Gastrocnemius medialis (tissue), 4 donors: ENCODE results near the gene BBS4. TPM values are rescaled to one million over a fixed set of nuclear protein-coding genes. Genes with fewer than 3 reads are reported as not detected.

ENCODE experiments used
- ATAC-seq, 2 donors: fragments of 150-250 bp; one replicate each; pipeline ENCODE4 v1.9.1; 2016
- DNase-seq, 2 donors: peaks; one replicate each; pipeline ENCODE4 v3.0.0-alpha.2; 2019
- H3K27ac ChIP-seq, 4 donors: fragments of 200-600 bp; sonication (generic); 1 replicate in 1 of 4; 2 replicates in 3 of 4; pipeline ENCODE4 v1.5.1; 2016 to 2018; ENCODE audit warnings: mild to moderate bottlenecking in 2 of 4, moderate library complexity in 1 of 4
- H3K27me3 ChIP-seq, 3 donors: fragments of 200-600 bp; sonication (generic) in 2 of 3; 1 replicate in 1 of 3; 2 replicates in 2 of 3; pipeline versions ENCODE4 v1.5.1 to v1.6.0; 2016 to 2019; ENCODE audit warnings: mild to moderate bottlenecking in 1 of 3, moderate library complexity in 1 of 3
- H3K36me3 ChIP-seq, 2 donors: fragments of 200-600 bp; sonication (generic) in 1 of 2; one replicate each; pipeline ENCODE4 v1.5.1; 2017 to 2018
- H3K4me1 ChIP-seq, 2 donors: fragments of 200-600 bp; sonication (generic) in 1 of 2; one replicate each; pipeline ENCODE4 v1.5.1; 2016 to 2017; ENCODE audit warnings: mild to moderate bottlenecking in 2 of 2
- H3K4me3 ChIP-seq, 4 donors: fragments of 200-600 bp; sonication (generic) in 3 of 4; 1 replicate in 1 of 4; 2 replicates in 3 of 4; pipeline ENCODE4 v1.5.1; 2016 to 2019; ENCODE audit warnings: mild to moderate bottlenecking in 2 of 4
- H3K9me3 ChIP-seq, 3 donors: fragments of 200-600 bp; sonication (generic) in 2 of 3; 1 replicate in 1 of 3; 2 replicates in 2 of 3; pipeline ENCODE4 v1.5.1; 2016 to 2019
- CTCF ChIP-seq, 5 experiments: fragments of 450-650 bp in 3 of 5; fragments of 200-600 bp in 2 of 5; sonication (generic) in 2 of 5; IDR thresholded peaks in 4 of 5; conservative IDR thresholded peaks in 1 of 5; 1 replicate in 4 of 5; 2 replicates in 1 of 5; pipeline ENCODE4 v1.5.1; 2016 to 2019; ENCODE audit warnings: antibody characterized with exemption in 5 of 5, mild to moderate bottlenecking in 3 of 5, moderate library complexity in 3 of 5
- POLR2A ChIP-seq, 2 donors: fragments of 450-650 bp; IDR thresholded peaks; one replicate each; pipeline ENCODE4 v1.6.1; 2017; ENCODE audit warnings: antibody characterized with exemption in 2 of 2, mild to moderate bottlenecking in 2 of 2, moderate library complexity in 2 of 2
- in situ Hi-C, 4 donors: fragments of 200-750 bp; cut with MboI; loops; one replicate each; pipeline versions ENCODE4 v1.15.0 to v1.8.0; 2017; ENCODE audit warnings: low sequenced_read_pairs in 4 of 4
- intact Hi-C: fragments of 100-400 bp; cut with DNase I; formaldehyde crosslinking; loops from one replicate; pipeline ENCODE4 v1.15.1; 2023; ENCODE audit warnings: low total_unique reads
- total RNA-seq, 4 donors: library from RNA; depleted of rRNA; stranded (reverse); fragments of >200 nt; gene quantifications; one replicate each; pipeline versions ENCODE4 v1.1.0 to v1.2.3, GENCODE V29; 2016

The BBS4 gene
- total RNA-seq, 4 donors from 2014 or later, result 21.6 to 37.0 (median 28.7) TPM

GRCh38 chr15:72680931-72681330 lies 5.1 kb upstream of the BBS4 start:
- Histone ChIP-seq H3K4me1 (peaks cover 7 to 8% of the 10 kb centered on the region in 2 donors), H3K27me3 (peaks cover 0 to 8% (median 0%) of the 10 kb centered on the region in 3 donors), H3K36me3 (no peaks in the 10 kb centered on the region), H3K9me3 (no peaks in the 10 kb centered on the region), H3K27ac (no peak overlapping the region), H3K4me3 (no peak overlapping the region)
- intact Hi-C loops, result loop anchor here (10.0 kb wide), 1 partner anchor 306 kb away; the partner anchor contains the start of gene HEXA
- DNase-seq (no peak), ATAC-seq (no peak)
- TF ChIP-seq POLR2A (IDR thresholded peaks at IDR 0.05) (no peak), CTCF (IDR thresholded peaks at IDR 0.05 in 4 of 5, conservative IDR thresholded peaks at IDR 0.05 in 1 of 5) (no peak)
- in situ Hi-C loops, result loop anchor here in 3 of 4 donors (10.0 to 25.0 kb wide), 3 partner anchors 56 to 219 kb away; partner anchors contain the start of gene ARIH1 (in 1 of the 3)

- Histone ChIP-seq H3K4me1 (peaks cover 12 to 15% of the 10 kb centered on the region in 2 donors), H3K4me3 (no peak overlapping the region), H3K27me3 (peaks cover 0 to 8% (median 0%) of the 10 kb centered on the region in 3 donors), H3K27ac (no peak overlapping the region), H3K36me3 (no peaks in the 10 kb centered on the region), H3K9me3 (no peaks in the 10 kb centered on the region)
- ATAC-seq, result no peak
- in situ Hi-C loops (loop anchor here in 3 of 4 donors (10.0 to 25.0 kb wide), 3 partner anchors 58 to 220 kb away; partner anchors contain the start of gene ARIH1 (in 1 of the 3)), intact Hi-C loops (loop anchor here (10.0 kb wide), 1 partner anchor 308 kb away; the partner anchor contains the start of gene HEXA)
- TF ChIP-seq POLR2A (IDR thresholded peaks at IDR 0.05) (no peak), CTCF (IDR thresholded peaks at IDR 0.05 in 4 of 5, conservative IDR thresholded peaks at IDR 0.05 in 1 of 5) (no peak)
- DNase-seq, result no peak
Measured at GRCh38 chr15:72682772-72683171, 3.2 kb upstream of the BBS4 start.

GRCh38 chr15:72685301-72685924 lies 594 bp upstream of the BBS4 start:
- in situ Hi-C loops, result loop anchor here in 3 of 4 donors (10.0 to 25.0 kb wide), 3 partner anchors 61 to 223 kb away; partner anchors contain the start of gene ARIH1 (in 1 of the 3)
- Histone ChIP-seq H3K4me3 (peak overlapping the region; percentile 67 to 83 (median 80)), H3K9me3 (no peaks in the 10 kb centered on the region), H3K36me3 (no peaks in the 10 kb centered on the region), H3K4me1 (peaks cover 12 to 15% of the 10 kb centered on the region in 2 donors), H3K27ac (peak overlapping the region; percentile 85 to 88 (median 86)), H3K27me3 (no peaks in the 10 kb centered on the region)
- DNase-seq (no peak), ATAC-seq (no peak)
- intact Hi-C loops, result loop anchor here (5.0 to 10.0 kb wide), 2 partner anchors 213 to 311 kb away; partner anchors contain the start of genes ARIH1 and HEXA
- TF ChIP-seq POLR2A (IDR thresholded peaks at IDR 0.05), result no peak
- TF ChIP-seq CTCF (IDR thresholded peaks at IDR 0.05 in 4 of 5, conservative IDR thresholded peaks at IDR 0.05 in 1 of 5), result no peak

- in situ Hi-C loops, result loop anchor here in 3 of 4 donors (10.0 to 25.0 kb wide), 3 partner anchors 64 to 226 kb away; partner anchors contain the start of gene ARIH1 (in 1 of the 3)
- Histone ChIP-seq H3K36me3 (no peaks in the 10 kb centered on the region), H3K4me1 (peaks cover 12 to 15% of the 10 kb centered on the region in 2 donors), H3K27me3 (no peaks in the 10 kb centered on the region), H3K27ac (no peak overlapping the region), H3K4me3 (no peak overlapping the region), H3K9me3 (no peaks in the 10 kb centered on the region)
- DNase-seq (no peak), ATAC-seq (no peak)
- no peak for TF ChIP-seq POLR2A (IDR thresholded peaks at IDR 0.05)
- no peak for TF ChIP-seq CTCF (IDR thresholded peaks at IDR 0.05 in 4 of 5, conservative IDR thresholded peaks at IDR 0.05 in 1 of 5)
- intact Hi-C loops, result loop anchor here (5.0 to 10.0 kb wide), 2 partner anchors 216 to 314 kb away; partner anchors contain the start of genes ARIH1 and HEXA
Measured at GRCh38 chr15:72688697-72689096, 2.7 kb downstream of the BBS4 start.
